Measurements from ENCODE around the gene CLPX. TPM values are rescaled to one million over a fixed set of nuclear protein-coding genes. Genes with fewer than 3 reads are reported as not detected.
"Not testable (repeated sequence)": the region's sequence is repeated elsewhere in the genome, so short reads cannot be mapped to it uniquely, and the experiment has no call there.

The CLPX gene
- total RNA-seq, 1 experiment from 2014 or later: 26.2 TPM

DNA sequence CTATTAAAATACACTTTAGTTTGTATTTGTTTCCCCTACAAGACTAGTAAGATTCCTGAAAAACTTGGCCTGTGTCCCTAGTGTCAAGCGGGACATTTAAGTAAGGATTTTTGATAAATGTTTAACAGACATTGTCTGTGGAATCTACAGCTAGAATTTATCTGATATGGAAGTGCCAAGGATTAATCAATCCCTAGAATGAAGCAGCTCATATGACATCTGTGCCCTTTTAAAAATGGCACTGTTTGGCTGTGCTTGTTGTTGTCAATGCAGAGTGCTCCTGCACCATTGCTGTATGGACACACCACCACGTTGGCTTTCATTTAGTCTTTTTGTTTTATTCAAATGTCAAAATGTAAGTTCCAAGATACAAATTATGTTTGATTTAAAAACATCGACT lies 37.2 kb downstream of the CLPX start:
- Histone ChIP-seq H3K9me2 (replicated peaks; ENCODE audit: insufficient read depth, low read length) (no peaks in the 10 kb centered on the region), H2AFZ (ENCODE audit: low read length) (no peak overlapping the region), H3K27ac (ENCODE audit: low read length) (no peak overlapping the region), H3K9ac (ENCODE audit: low read length) (no peak overlapping the region), H3K79me2 (ENCODE audit: low read length) (no peaks in the 10 kb centered on the region), H3K36me3 (ENCODE audit: insufficient read depth, low read length) (peaks cover 15% of the 10 kb centered on the region; the same call in 1 of the 2 replicates), H3K9me3 (ENCODE audit: low read length) (no peaks in the 10 kb centered on the region), H3K4me2 (ENCODE audit: low read depth, low read length, poor library complexity, severe bottlenecking) (no peak overlapping the region), H3K4me1 (ENCODE audit: low read length) (no peaks in the 10 kb centered on the region), H3K27me3 (ENCODE audit: low read length) (no peaks in the 10 kb centered on the region), H3K4me3 (ENCODE audit: low read length) (no peak overlapping the region), H4K20me1 (ENCODE audit: insufficient read depth, low read depth, low read length) (no peaks in the 10 kb centered on the region)
- no peak for DNase-seq

DNA sequence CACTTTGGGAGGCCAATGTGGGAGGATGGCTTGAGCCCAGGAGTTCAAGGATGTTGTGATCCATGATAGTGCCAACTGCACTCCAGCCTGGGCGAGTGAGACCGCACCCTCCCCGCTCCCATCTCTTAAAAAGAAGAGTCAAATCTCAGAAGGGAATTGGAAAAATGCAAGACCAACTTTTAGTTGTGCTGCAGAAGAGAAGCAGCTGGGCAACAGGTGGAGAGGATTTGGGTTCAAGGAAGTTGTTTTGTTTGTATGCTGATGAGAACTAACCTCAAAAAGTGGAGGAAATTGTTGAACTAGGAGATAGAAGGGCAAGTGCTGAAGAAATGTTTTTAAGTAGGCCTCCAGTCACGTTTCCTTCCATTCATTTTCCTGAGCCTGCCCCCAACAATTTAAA lies 38.7 kb downstream of the CLPX start:
- Histone ChIP-seq H3K4me2 (ENCODE audit: low read depth, low read length, poor library complexity, severe bottlenecking) (no peak overlapping the region), H3K9ac (ENCODE audit: low read length) (no peak overlapping the region), H3K79me2 (ENCODE audit: low read length) (no peaks in the 10 kb centered on the region), H3K4me3 (ENCODE audit: low read length) (no peak overlapping the region), H3K27ac (ENCODE audit: low read length) (no peak overlapping the region), H3K36me3 (ENCODE audit: insufficient read depth, low read length) (peaks cover 15% of the 10 kb centered on the region; the same call in 1 of the 2 replicates), H4K20me1 (ENCODE audit: insufficient read depth, low read depth, low read length) (no peaks in the 10 kb centered on the region), H3K9me2 (replicated peaks; ENCODE audit: insufficient read depth, low read length) (no peaks in the 10 kb centered on the region), H3K27me3 (ENCODE audit: low read length) (no peaks in the 10 kb centered on the region), H3K4me1 (ENCODE audit: low read length) (no peaks in the 10 kb centered on the region), H3K9me3 (ENCODE audit: low read length) (no peaks in the 10 kb centered on the region), H2AFZ (ENCODE audit: low read length) (no peak overlapping the region)
- no peak for DNase-seq

DNA sequence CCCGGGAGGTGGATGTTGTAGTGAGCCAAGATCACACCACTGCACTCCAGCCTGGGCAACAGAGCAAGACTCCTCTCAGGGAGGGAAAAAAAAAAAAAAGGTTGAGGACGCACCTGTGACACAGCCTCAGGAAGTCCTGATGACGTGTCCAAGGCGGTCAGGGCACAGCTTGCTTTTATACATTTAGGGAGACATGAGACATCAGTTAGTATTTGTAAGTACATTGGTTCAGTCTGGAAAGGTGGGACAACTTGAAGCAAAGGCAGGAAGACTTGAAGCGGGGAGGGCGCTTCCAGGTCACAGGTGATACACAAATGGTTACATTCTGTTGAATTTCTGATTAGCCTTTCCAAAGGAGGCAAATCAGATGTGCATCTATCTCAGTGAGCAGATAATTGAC lies 46.5 kb downstream of the CLPX start:
- H3K27ac ChIP-seq (ENCODE audit: low read length); H3K9me3 ChIP-seq (ENCODE audit: low read length); H3K4me3 ChIP-seq (ENCODE audit: low read length); H3K79me2 ChIP-seq (ENCODE audit: low read length); H3K4me1 ChIP-seq (ENCODE audit: low read length); H3K36me3 ChIP-seq (ENCODE audit: insufficient read depth, low read length); H4K20me1 ChIP-seq (ENCODE audit: insufficient read depth, low read depth, low read length); DNase-seq; H3K9me2 ChIP-seq (replicated peaks; ENCODE audit: insufficient read depth, low read length); H3K27me3 ChIP-seq (ENCODE audit: low read length); H3K9ac ChIP-seq (ENCODE audit: low read length); H2AFZ ChIP-seq (ENCODE audit: low read length); H3K4me2 ChIP-seq (ENCODE audit: low read depth, low read length, poor library complexity, severe bottlenecking): not testable (repeated sequence)

DNA sequence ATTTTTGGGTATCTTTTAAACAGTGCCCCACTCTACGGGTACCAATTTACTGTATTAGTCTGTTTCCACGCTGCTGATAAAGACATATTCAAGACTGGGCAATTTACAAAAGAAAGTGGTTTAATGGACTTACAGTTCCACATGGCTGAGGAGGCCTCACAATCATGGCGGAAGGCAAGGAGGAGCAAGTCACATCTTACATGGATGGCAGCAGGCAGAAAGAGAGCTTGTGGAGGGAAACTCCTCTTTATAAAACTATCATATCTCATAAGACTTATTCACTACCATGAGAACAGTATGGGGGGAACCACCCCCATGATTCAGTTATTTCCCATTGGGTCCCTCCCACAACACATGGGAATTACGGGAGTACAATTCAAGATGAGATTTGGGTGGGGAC lies 47.2 kb downstream of the CLPX start:
- not testable (repeated sequence) for H3K4me1 ChIP-seq (ENCODE audit: low read length); DNase-seq; H3K36me3 ChIP-seq (ENCODE audit: insufficient read depth, low read length); H2AFZ ChIP-seq (ENCODE audit: low read length); H3K9ac ChIP-seq (ENCODE audit: low read length); H3K9me2 ChIP-seq (replicated peaks; ENCODE audit: insufficient read depth, low read length); H3K4me3 ChIP-seq (ENCODE audit: low read length); H3K4me2 ChIP-seq (ENCODE audit: low read depth, low read length, poor library complexity, severe bottlenecking); H3K9me3 ChIP-seq (ENCODE audit: low read length); H3K27ac ChIP-seq (ENCODE audit: low read length); H3K27me3 ChIP-seq (ENCODE audit: low read length); H3K79me2 ChIP-seq (ENCODE audit: low read length); H4K20me1 ChIP-seq (ENCODE audit: insufficient read depth, low read depth, low read length)

DNA sequence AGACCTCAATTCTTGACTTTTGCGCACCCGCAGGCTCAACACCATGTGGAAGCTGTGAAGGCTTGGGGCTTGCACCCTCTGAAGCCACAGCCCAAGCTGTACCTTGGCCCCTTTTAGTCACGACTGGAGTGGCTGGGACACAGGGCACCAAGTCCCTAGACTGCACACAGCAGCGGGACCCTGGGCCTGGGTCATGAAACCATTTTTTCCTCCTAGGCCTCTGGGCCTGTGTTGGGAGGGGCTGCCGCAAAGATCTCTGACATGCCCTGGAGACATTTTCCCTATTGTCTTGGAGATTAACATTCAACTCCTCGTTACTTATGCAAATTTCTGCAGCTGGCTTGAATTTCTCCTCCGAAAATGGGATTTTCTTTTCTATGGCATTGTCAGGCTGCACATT lies 48.1 kb downstream of the CLPX start:
- H2AFZ ChIP-seq (ENCODE audit: low read length); H3K9me2 ChIP-seq (replicated peaks; ENCODE audit: insufficient read depth, low read length); H3K4me2 ChIP-seq (ENCODE audit: low read depth, low read length, poor library complexity, severe bottlenecking); DNase-seq; H3K9ac ChIP-seq (ENCODE audit: low read length); H3K36me3 ChIP-seq (ENCODE audit: insufficient read depth, low read length); H3K27ac ChIP-seq (ENCODE audit: low read length); H4K20me1 ChIP-seq (ENCODE audit: insufficient read depth, low read depth, low read length); H3K4me3 ChIP-seq (ENCODE audit: low read length); H3K9me3 ChIP-seq (ENCODE audit: low read length); H3K27me3 ChIP-seq (ENCODE audit: low read length): not testable (repeated sequence)
- Histone ChIP-seq H3K4me1 (ENCODE audit: low read length) (peaks cover 12% of the 10 kb centered on the region), H3K79me2 (ENCODE audit: low read length) (peaks cover 17% of the 10 kb centered on the region)

DNA sequence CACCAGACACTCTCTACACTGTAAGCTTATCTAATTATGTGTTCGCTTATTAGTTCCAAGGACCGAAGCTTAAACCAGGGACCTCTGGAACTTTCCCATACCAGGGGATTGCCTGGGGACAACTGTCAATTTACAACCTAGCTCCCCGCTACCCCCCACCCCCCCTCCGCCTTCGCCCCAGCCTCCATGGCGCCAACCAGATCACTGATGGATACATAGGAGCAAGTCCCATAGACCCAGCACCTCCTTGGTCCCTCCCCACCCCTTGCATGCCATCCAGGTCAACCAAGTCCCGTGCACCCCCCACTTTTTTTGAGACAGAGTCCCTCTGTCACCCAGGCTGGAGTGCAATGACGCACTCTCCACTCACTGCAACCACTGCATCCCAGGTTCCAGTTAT lies 50.6 kb downstream of the CLPX start:
- no peak overlapping the region for H3K27ac ChIP-seq (ENCODE audit: low read length)
- H3K9me3 ChIP-seq (ENCODE audit: low read length): no peaks in the 10 kb centered on the region
- no peaks in the 10 kb centered on the region for H3K36me3 ChIP-seq (ENCODE audit: insufficient read depth, low read length)
- H4K20me1 ChIP-seq (ENCODE audit: insufficient read depth, low read depth, low read length): no peaks in the 10 kb centered on the region
- no peaks in the 10 kb centered on the region for H3K27me3 ChIP-seq (ENCODE audit: low read length)
- H2AFZ ChIP-seq (ENCODE audit: low read length): no peak overlapping the region
- H3K4me3 ChIP-seq (ENCODE audit: low read length): peak overlapping the region; percentile 94
- peaks cover 24% of the 10 kb centered on the region for H3K4me1 ChIP-seq (ENCODE audit: low read length)
- no peaks in the 10 kb centered on the region for H3K9me2 ChIP-seq (replicated peaks; ENCODE audit: insufficient read depth, low read length)
- H3K4me2 ChIP-seq (ENCODE audit: low read depth, low read length, poor library complexity, severe bottlenecking): peak overlapping the region; percentile 93
- peaks cover 37% of the 10 kb centered on the region for H3K79me2 ChIP-seq (ENCODE audit: low read length)
- no peak for DNase-seq
- H3K9ac ChIP-seq (ENCODE audit: low read length): peak overlapping the region; percentile 96

DNA sequence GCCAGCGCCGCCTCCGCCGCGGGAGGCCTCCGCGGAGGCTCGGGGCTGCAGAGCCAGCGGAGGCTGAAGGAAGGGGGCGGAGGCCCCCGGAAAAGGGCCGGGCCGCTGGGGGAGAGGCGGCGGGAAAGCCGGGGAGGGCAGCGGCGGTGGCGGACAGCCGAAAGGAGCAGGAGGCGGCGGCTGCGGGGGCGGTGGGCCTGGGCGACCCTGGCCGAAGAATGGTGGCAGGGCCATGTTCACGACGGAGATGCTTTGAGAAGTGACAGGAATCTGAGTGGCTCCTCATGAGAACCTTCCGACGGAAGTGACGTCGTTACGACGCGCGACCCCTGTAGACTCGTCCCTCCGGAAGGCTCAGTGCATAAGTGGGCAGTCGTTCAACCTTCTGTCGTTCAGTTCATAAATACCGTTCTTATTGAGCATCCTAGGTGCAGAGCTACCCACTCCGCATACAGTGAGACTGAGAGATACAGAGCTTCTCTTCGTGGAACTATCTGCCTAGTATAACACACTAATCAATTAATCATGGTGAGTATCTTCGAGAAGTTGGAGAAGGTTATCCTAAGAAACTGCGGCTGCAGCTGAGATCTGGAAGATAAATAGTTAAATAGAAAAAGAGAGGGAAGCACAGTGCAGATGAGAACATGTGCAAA lies 51.5 kb downstream of the CLPX start, which contains the start of gene PDCD7:
PDCD7 (minus strand) TSS at position 261 of the 653 bp plus-strand sequence; CDS start at position 234, 27 bp downstream.
- peak; percentile 97 for DNase-seq
- H3K36me3 ChIP-seq (ENCODE audit: insufficient read depth, low read length): peaks cover 2% of the 10 kb centered on the region
- H3K4me2 ChIP-seq (ENCODE audit: low read depth, low read length, poor library complexity, severe bottlenecking): peak within 1 kb of the TSS; percentile 93
- H3K4me1 ChIP-seq (ENCODE audit: low read length): peaks cover 24% of the 10 kb centered on the region
- peak within 1 kb of the TSS; percentile 93 for H2AFZ ChIP-seq (ENCODE audit: low read length)
- no peaks in the 10 kb centered on the region for H4K20me1 ChIP-seq (ENCODE audit: insufficient read depth, low read depth, low read length)
- H3K4me3 ChIP-seq (ENCODE audit: low read length): peak within 1 kb of the TSS; percentile 94
- peaks cover 45% of the 10 kb centered on the region for H3K79me2 ChIP-seq (ENCODE audit: low read length)
- no peaks in the 10 kb centered on the region for H3K9me3 ChIP-seq (ENCODE audit: low read length)
- no peaks in the 10 kb centered on the region for H3K27me3 ChIP-seq (ENCODE audit: low read length)
- H3K9me2 ChIP-seq (replicated peaks; ENCODE audit: insufficient read depth, low read length): no peaks in the 10 kb centered on the region
- H3K9ac ChIP-seq (ENCODE audit: low read length): peak within 1 kb of the TSS; percentile 96
- peak within 1 kb of the TSS; percentile 66 for H3K27ac ChIP-seq (ENCODE audit: low read length)

DNA sequence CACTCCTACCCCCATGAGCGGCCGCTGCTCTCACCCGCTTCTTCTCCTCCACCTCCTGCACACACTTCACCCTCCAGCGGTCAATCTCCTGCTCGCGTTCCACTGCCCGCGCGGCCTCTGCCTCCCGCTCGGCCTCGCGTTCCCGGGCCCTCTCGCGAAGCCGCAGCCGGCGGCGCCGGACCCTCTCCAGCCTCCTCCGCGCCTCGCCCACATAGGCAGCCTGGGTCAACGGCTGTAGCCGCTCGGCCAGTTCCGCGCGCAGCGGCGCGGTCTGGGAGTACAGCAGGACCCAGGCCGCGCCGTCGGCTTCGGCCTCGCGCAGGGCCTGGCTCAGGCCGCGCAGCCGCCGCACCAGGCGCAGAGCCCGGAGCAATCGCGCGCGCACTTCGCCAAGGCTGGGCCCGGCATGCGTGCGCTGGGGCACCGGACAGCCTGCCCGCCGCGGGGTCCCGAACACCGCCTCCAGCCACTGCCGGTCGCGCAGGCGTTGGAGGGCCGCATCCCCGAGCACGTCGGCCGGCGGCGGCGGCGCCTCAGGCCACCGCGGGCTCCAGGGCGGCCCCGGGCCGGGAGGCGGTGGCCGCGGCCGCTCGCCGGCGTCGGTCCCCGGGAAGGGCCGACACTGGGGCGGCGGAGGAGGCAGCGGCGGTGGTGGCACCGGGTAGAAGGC lies 52.1 kb downstream of the CLPX start:
- H3K27ac ChIP-seq (ENCODE audit: low read length): peak overlapping the region; percentile 47; the same call in 1 of the 2 replicates
- H3K4me1 ChIP-seq (ENCODE audit: low read length): peaks cover 24% of the 10 kb centered on the region
- H3K9me2 ChIP-seq (replicated peaks; ENCODE audit: insufficient read depth, low read length): no peaks in the 10 kb centered on the region
- peak overlapping the region; percentile 96 for H3K9ac ChIP-seq (ENCODE audit: low read length)
- no peaks in the 10 kb centered on the region for H4K20me1 ChIP-seq (ENCODE audit: insufficient read depth, low read depth, low read length)
- H3K79me2 ChIP-seq (ENCODE audit: low read length): peaks cover 52% of the 10 kb centered on the region
- H2AFZ ChIP-seq (ENCODE audit: low read length): no peak overlapping the region
- H3K9me3 ChIP-seq (ENCODE audit: low read length): no peaks in the 10 kb centered on the region
- H3K4me3 ChIP-seq (ENCODE audit: low read length): peak overlapping the region; percentile 94
- H3K4me2 ChIP-seq (ENCODE audit: low read depth, low read length, poor library complexity, severe bottlenecking): peak overlapping the region; percentile 93
- H3K36me3 ChIP-seq (ENCODE audit: insufficient read depth, low read length): peaks cover 9% of the 10 kb centered on the region
- DNase-seq: peak; percentile 76
- H3K27me3 ChIP-seq (ENCODE audit: low read length): no peaks in the 10 kb centered on the region
